Diencephalon (tissue), 1 donor: ENCODE data around the gene SETMAR. TPM values are rescaled to one million over a fixed set of nuclear protein-coding genes. Genes with fewer than 3 reads are reported as not detected.

Experiments
- total RNA-seq: library from RNA; depleted of rRNA; stranded (reverse); fragments of >200 nt; gene quantifications from one replicate; pipeline ENCODE4 v1.2.3, GENCODE V29; 2014

Gene SETMAR
- 35.8 TPM for total RNA-seq

GRCh38 chr3:4303187-4304123 lies at the start of gene SETMAR:
Gene SETMAR (plus strand): TSS chr3:4303369. CDS start chr3:4303371, 2 bp downstream.

Other genes with a start within 250 kb of the SETMAR start
- 31.4 TPM for gene SUMF1, start 163.9 kb downstream of the SETMAR start, total RNA-seq
- gene ITPR1, start 190.0 kb downstream of the SETMAR start, total RNA-seq = 34.1 TPM